GM12874 (cell line): ENCODE data around the gene LPCAT4.

ENCODE experiments used
- CTCF ChIP-seq: IDR thresholded peaks from 2 replicates; pipeline ENCODE4 v1.5.1; 2011; ENCODE audit warnings: low read depth, mild to moderate bottlenecking, control low read depth, low read length, moderate library complexity; ENCODE audit not compliant: insufficient read depth

Gene LPCAT4

GRCh38 chr15:34330279-34330678 is 36.7 kb downstream of the LPCAT4 start:
- no peak for TF ChIP-seq CTCF

- no peak for TF ChIP-seq CTCF
These were observed 38.0 kb downstream of the LPCAT4 start for GRCh38 chr15:34329006-34329405.

GRCh38 chr15:34327906-34328305 is 39.1 kb downstream of the LPCAT4 start:
- TF ChIP-seq CTCF = no peak

GRCh38 chr15:34325368-34325767 is 41.6 kb downstream of the LPCAT4 start:
- no peak for TF ChIP-seq CTCF

- no peak for TF ChIP-seq CTCF
These were observed 42.1 kb downstream of the LPCAT4 start for GRCh38 chr15:34324933-34325332.

- TF ChIP-seq CTCF = no peak
These were observed 43.8 kb downstream of the LPCAT4 start for GRCh38 chr15:34323217-34323616.

GRCh38 chr15:34318277-34319079 is 48.5 kb downstream of the LPCAT4 start:
- no peak for TF ChIP-seq CTCF
